Left lung (tissue), 10 donors: ENCODE results near the gene IRX1. TPM values are rescaled to one million over a fixed set of nuclear protein-coding genes. Genes with fewer than 3 reads are reported as not detected.
A peak's percentile ranks its signal among the peaks of the same experiment; 100 is the strongest.

Experiments used
- ATAC-seq: fragments of 200-7000 bp; cut with Tn5 transposase; one replicate; pipeline ENCODE4 v1.9.1; 2020; ENCODE audit warnings: moderate library complexity
- DNase-seq, 4 donors: peaks; one replicate each; pipeline ENCODE4 v3.0.0-alpha.2; 2013 to 2020
- H3K27ac ChIP-seq, 2 donors: fragments of 200-600 bp; sonication (generic) in 1 of 2; one replicate each; pipeline versions ENCODE4 v1.5.0 to v1.8.0; 2020 to 2021
- H3K27me3 ChIP-seq, 2 donors: fragments of 200-600 bp; sonication (generic) in 1 of 2; one replicate each; pipeline versions ENCODE4 v1.5.0 to v1.8.0; 2020 to 2021
- H3K36me3 ChIP-seq, 2 donors: fragments of 200-600 bp; sonication (generic) in 1 of 2; one replicate each; pipeline versions ENCODE4 v1.5.0 to v1.8.0; 2020 to 2021
- H3K4me1 ChIP-seq, 2 donors: fragments of 200-600 bp; one replicate each; pipeline ENCODE4 v1.8.0; 2021
- H3K4me3 ChIP-seq, 2 donors: fragments of 200-600 bp; sonication (generic) in 1 of 2; one replicate each; pipeline versions ENCODE4 v1.5.0 to v1.8.0; 2020 to 2021; ENCODE audit warnings: mild to moderate bottlenecking in 1 of 2
- H3K9me3 ChIP-seq, 2 donors: fragments of 200-600 bp; sonication (generic) in 1 of 2; one replicate each; pipeline versions ENCODE4 v1.5.0 to v1.8.0; 2020 to 2021
- CTCF ChIP-seq, 2 donors: fragments of 200-600 bp; sonication (generic) in 1 of 2; IDR thresholded peaks; one replicate each; pipeline versions ENCODE4 v1.5.0 to v1.8.0; 2021; ENCODE audit warnings: antibody characterized with exemption in 2 of 2
- intact Hi-C, 2 donors: fragments of 100-400 bp; cut with DNase I; formaldehyde crosslinking; loops; one replicate each; pipeline versions ENCODE4 v1.11.2 to v1.14.2; 2022
- polyA plus RNA-seq, 6 donors: library from polyadenylated mRNA; unstranded; fragments of 120-200 nt; gene quantifications; one replicate each; pipeline ENCODE4 v1.2.1, GENCODE V29; 2013; ENCODE audit not compliant: insufficient read length in 6 of 6
- total RNA-seq, 2 donors: library from RNA; stranded (reverse); fragmentation: NEBNext Ultra II Directional; extraction: Animal tissue kit (Norgen Biotek cat#: 25700); gene quantifications; one replicate each; pipeline ENCODE4 v1.2.1, GENCODE V29; 2021
- donor health status: DM: no; HTN: yes; CAD: no.
- donor health status: DM: no; HTN: no; CAD: no.

IRX1 gene
- total and polyA plus RNA-seq, 8 donors: 4.0 to 41.2 (median 34.0) TPM

- intact Hi-C loops: no loop called here
- H3K9me3 ChIP-seq: no peaks in the 10 kb centered on the region
- H3K27ac ChIP-seq: no peak overlapping the region
- H3K4me1 ChIP-seq: no peaks in the 10 kb centered on the region
- peaks cover 64 to 100% of the 10 kb centered on the region in 2 donors for H3K27me3 ChIP-seq
- ATAC-seq: no peak
- DNase-seq: no peak
- no peak overlapping the region for H3K4me3 ChIP-seq
- no peak for TF ChIP-seq CTCF (IDR thresholded peaks at IDR 0.05)
- no peaks in the 10 kb centered on the region for H3K36me3 ChIP-seq
These were observed 8.9 kb downstream of the IRX1 start for GRCh38 chr5:3604501-3604900.

- H3K27me3 ChIP-seq: peaks cover 55 to 100% of the 10 kb centered on the region in 2 donors
- no peaks in the 10 kb centered on the region for H3K9me3 ChIP-seq
- no peaks in the 10 kb centered on the region for H3K4me1 ChIP-seq
- no peak overlapping the region for H3K27ac ChIP-seq
- intact Hi-C loops: no loop called here
- ATAC-seq (no peak), DNase-seq (peak in 1 of 4 donors; percentile 63)
- TF ChIP-seq CTCF (IDR thresholded peaks at IDR 0.05): no peak
- no peak overlapping the region for H3K4me3 ChIP-seq
- no peaks in the 10 kb centered on the region for H3K36me3 ChIP-seq
These were observed 9.8 kb downstream of the IRX1 start for GRCh38 chr5:3605298-3606010.

GRCh38 chr5:3606121-3606831 lies 10.6 kb downstream of the IRX1 start:
- peaks cover 46 to 93% of the 10 kb centered on the region in 2 donors for H3K27me3 ChIP-seq
- TF ChIP-seq CTCF (IDR thresholded peaks at IDR 0.05): no peak
- H3K4me1 ChIP-seq: no peaks in the 10 kb centered on the region
- ATAC-seq: no peak
- DNase-seq: peak in 1 of 4 donors; percentile 62
- no peaks in the 10 kb centered on the region for H3K36me3 ChIP-seq
- intact Hi-C loops: no loop called here
- no peak overlapping the region for H3K4me3 ChIP-seq
- H3K9me3 ChIP-seq: no peaks in the 10 kb centered on the region
- no peak overlapping the region for H3K27ac ChIP-seq

- TF ChIP-seq CTCF (IDR thresholded peaks at IDR 0.05): no peak
- peak in 1 of 4 donors; percentile 18 for DNase-seq
- no peaks in the 10 kb centered on the region for H3K4me1 ChIP-seq
- peaks cover 32 to 79% of the 10 kb centered on the region in 2 donors for H3K27me3 ChIP-seq
- no peaks in the 10 kb centered on the region for H3K36me3 ChIP-seq
- H3K9me3 ChIP-seq: no peaks in the 10 kb centered on the region
- no peak overlapping the region for H3K4me3 ChIP-seq
- intact Hi-C loops: no loop called here
- peak; percentile 58 for ATAC-seq
- no peak overlapping the region for H3K27ac ChIP-seq
These were observed 12.0 kb downstream of the IRX1 start for GRCh38 chr5:3607541-3608181.

- Histone ChIP-seq H3K9me3 (no peaks in the 10 kb centered on the region), H3K27me3 (peaks cover 23 to 64% of the 10 kb centered on the region in 2 donors), H3K36me3 (no peaks in the 10 kb centered on the region), H3K27ac (no peak overlapping the region), H3K4me3 (no peak overlapping the region), H3K4me1 (no peaks in the 10 kb centered on the region)
- peak in 1 of 4 donors; percentile 65 for DNase-seq
- no peak for ATAC-seq
- no peak for TF ChIP-seq CTCF (IDR thresholded peaks at IDR 0.05)
- intact Hi-C loops: no loop called here
These were observed 13.6 kb downstream of the IRX1 start for GRCh38 chr5:3609120-3609681.
